Stimulated activated CD8-positive, alpha-beta memory T cell treated with anti-CD3 and anti-CD28 coated beads, Interleukin-12 subunit alpha, Interleukin-12 subunit beta, amount 100 ng/mL, for 24 hours (primary cell): Measurements from ENCODE around the gene PPARG.

Experiments
- DNase-seq: peaks from one replicate; pipeline ENCODE4 v3.0.0-alpha.2; 2020; ENCODE audit errors: extremely low read depth

PPARG gene

DNA sequence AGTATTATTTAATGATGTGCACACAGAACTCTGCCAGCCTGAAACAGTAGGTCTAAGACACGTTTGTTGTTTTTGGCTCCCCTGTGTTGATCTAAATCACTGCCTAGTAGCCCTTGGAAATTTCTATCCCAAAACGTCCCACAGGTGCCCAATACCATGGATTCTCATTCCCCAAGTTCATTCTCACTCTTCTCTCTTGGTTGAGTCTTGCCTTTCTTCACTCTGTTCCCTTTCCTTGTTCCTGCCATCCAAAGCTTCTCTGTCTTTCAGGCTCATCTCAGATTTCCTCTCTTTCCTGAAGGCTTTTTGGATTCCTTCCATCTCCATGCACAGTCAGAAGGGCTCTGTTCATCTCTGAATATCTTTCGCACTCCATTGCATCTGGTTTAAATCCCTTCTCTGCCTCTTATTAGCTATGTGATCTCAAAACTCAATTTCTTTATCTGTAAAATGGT lies 54.2 kb downstream of the PPARG start:
- DNase-seq: no peak

DNA sequence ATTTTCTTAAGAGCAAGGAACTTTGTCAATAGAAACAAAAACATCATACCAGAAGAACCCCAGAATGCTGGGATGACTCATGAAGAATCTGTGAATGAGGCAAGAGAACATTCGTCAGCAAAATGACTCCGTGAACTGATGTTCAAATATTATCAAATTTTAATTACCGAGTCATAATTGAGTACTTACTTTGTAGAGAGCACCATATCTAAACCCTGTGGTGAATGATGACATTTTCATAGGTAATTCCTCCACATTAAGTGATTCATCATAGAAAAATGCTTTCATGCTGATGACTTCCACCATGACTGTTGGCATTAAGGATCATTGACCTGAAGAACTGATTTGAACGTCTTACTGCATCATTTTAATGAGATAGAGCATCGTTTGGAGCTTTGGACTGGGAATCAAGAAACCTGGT lies 56.3 kb downstream of the PPARG start:
- DNase-seq: no peak

GRCh38 chr3:12345584-12346494 lies 57.0 kb downstream of the PPARG start:
- DNase-seq: no peak

GRCh38 chr3:12347301-12347700 lies 58.4 kb downstream of the PPARG start:
- DNase-seq: no peak

GRCh38 chr3:12349895-12350811 lies 61.3 kb downstream of the PPARG start:
- no peak for DNase-seq

GRCh38 chr3:12351145-12351544 lies 62.3 kb downstream of the PPARG start:
- no peak for DNase-seq

DNA sequence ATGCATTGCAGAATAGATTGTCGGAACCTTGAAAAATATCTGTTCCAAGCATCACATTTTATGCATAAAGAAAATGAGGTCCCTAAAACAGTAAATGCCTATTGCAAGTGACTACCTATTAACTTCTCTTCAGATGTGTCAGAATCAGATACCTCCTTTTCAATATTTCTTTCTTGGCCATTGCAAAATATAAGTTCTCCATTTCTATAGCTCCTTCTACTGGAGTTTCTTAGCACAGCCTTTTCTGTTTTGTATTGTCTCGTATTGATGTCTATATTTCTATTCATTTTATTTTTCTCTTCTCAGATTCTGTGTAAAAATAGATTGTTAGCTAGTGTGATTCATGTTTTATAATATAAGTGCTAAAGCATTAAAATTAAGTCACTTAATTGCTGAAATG lies 63.4 kb downstream of the PPARG start:
- no peak for DNase-seq

GRCh38 chr3:12352755-12353154 lies 63.9 kb downstream of the PPARG start:
- no peak for DNase-seq

- no peak for DNase-seq
Measured at GRCh38 chr3:12353796-12354525, 65.1 kb downstream of the PPARG start.

- no peak for DNase-seq
Measured at GRCh38 chr3:12356175-12356574, 67.3 kb downstream of the PPARG start.

DNA sequence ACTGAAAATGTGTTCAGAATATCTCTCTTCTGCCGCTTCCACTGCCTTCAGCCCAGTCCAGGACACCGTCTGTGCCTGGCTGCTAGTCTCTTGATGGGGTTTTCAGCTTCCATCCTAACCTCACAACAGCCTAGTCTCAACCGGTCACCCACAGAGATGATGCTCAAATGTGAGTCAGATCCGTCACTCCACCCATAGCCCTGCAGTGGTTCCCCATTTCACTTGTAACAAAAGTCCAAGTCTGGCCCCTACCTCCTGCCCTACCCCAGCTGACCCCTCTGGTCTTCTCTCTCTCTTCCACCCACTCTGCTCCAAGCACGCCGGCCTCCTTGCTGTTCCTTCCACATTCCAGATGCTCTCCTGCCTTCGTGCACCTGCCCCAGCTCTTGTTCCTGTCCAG lies 68.1 kb downstream of the PPARG start:
- no peak for DNase-seq

DNA sequence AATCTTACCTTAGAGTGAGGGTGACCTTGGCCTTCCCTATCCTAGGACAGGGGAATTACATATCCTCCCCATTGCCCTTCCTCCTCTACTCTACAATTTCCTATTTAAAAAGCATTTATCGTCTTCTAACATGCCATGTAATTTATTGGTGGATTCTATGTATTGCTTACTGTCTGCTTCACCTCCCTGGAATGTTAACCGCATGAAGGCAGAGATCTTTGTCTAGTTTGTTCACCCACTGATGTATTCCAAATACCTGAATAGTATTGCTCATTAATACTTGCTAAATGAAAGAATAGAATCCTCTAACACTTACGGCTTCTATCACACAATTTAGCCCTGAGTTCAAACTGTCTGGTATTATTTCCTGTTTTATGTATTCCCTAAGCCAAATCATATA lies 68.6 kb downstream of the PPARG start:
- no peak for DNase-seq

DNA sequence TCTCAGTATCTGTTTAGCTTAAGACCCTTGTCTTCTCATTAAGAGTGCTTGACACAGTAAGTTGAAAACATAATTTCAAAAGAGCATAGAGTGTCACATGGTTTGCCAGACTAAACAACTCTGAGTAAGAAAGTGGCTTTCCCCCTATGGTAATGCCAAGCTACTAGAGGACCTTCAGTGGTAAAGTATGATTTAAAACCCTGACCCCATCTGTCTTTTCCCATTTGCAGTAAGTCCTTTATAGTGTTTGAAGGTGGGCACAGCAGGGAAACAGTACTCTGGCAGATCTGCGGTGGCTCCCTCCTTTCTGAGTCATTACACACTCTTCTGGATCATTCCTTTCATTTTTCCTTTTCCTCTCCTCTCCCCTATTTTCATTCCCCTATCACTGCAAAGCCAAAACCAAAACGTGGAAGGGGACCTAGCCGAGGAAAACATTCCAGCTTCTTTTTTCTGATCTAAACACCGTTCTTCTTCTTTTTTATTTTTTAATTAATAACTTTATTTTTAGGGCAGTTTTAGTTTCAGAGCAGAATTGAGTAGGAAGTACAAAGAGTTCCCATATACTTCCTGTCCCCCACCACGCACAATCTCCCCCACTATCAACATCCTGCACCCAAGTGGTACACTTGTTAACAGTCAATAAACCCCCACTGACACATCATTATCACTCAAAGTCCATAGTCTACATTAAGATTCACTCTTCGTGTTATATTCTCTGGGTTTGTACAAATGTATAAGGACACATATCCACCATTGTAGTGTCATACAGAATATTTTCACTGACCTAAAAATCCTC lies 74.7 kb downstream of the PPARG start:
- no peak for DNase-seq

DNA sequence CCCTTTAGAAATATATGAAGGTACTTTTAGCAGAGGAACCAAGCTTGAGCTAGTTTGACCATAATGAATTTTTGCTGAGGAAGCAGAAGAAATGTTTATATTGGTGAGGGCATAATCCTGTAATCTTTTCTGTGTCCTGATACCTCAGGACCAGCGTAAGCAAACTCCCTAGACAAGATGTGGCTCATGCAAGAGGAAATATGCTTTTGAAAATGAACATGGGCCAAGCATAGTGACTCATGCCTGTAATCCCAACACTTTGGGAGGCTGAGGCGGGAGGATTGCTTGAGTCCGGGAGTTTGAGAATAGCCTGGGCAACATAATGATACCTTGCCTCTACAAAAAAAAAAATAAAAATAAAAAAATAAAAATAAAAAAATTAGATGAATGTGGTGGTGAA lies 78.5 kb downstream of the PPARG start:
- DNase-seq: no peak

- DNase-seq: no peak
Measured at GRCh38 chr3:12369029-12369428, 80.2 kb downstream of the PPARG start.

- DNase-seq: no peak
Measured at GRCh38 chr3:12369598-12369997, 80.7 kb downstream of the PPARG start.

GRCh38 chr3:12370758-12371157 lies 81.9 kb downstream of the PPARG start:
- no peak for DNase-seq

DNA sequence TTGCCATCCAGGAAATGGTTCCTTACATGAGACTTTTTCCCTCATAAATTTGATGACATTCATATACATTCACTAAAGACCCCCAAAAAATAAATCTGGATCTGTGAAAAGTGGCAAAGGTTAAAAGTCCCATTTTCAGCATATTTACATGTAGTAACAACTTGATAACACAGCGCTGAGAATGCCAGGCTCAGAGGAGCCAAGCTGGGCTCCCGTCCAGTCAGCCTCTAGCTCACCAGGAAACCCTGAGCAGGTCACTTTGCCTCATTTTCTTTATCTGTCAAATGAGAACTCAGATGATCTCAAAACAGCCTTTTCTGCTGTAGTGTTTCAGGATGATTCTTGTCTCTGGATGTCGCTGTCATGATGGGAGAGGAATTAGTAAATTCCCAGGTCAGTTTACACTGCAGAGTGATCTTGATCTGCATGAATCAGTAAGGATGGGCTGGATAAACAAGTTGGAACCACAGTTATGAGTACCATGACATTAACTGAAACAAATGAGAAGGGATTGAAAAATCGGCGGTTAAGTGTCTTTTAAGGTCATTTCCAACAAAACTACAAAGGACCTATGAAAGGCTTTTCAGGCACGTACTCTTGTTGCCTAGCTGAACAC lies 82.8 kb downstream of the PPARG start:
- no peak for DNase-seq

DNA sequence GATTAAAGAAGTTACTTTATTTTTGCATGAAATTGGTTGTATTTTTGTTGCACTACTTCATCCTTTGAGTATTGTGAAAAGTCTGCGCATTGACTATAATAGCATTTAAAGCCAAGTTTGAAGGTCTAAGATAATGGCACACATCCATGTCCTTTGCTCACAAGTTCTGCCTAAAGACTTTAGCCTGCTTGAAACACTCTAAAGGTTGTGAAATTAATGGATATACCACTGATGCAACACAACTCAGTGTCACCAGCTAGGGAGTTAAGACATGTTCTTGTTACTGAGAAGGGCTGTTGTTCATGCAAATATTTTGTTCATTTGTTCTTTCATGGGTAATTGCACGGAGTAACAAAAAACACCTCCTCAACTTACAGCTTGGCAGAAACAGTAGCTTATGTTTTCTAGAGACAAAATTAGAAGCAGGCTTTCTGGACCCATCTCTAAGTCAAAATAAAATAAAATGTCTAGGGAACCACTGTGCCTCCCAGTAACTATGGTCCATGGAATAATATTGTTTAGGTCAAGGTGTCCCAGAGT lies 83.9 kb downstream of the PPARG start:
- no peak for DNase-seq

DNA sequence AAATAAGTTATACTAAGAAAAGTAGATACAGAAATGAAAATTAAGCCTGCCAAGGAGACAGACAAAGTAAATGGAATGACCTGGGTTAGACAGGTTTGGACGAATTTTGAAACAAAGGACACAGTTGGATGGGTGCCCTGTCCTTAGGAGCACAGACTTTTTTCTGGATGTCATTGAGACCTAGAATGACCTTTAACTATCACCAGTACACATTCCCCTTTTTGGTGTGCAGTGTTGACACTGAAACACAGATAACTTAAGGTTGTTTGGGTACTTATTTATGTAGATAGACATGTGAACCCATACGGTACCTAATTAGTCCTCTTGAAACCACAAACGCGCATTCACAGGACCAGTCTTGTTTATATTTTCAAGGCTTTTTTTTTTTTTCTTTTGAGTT lies 86.7 kb downstream of the PPARG start:
- DNase-seq: no peak
